WTC11 (cell line): ENCODE results near the gene PTPN7.

ENCODE experiments used
- JUN ChIP-seq: sonication (generic); formaldehyde crosslinking; IDR thresholded peaks from 2 replicates; pipeline ENCODE4 v1.8.0; 2023; ENCODE audit warnings: mild to moderate bottlenecking, missing genetic modification reagents
- NFE2L1 ChIP-seq: sonication (generic); formaldehyde crosslinking; IDR thresholded peaks from 2 replicates; pipeline ENCODE4 v1.8.1; 2023; ENCODE audit warnings: missing genetic modification reagents
- NR2C2 ChIP-seq: sonication (generic); formaldehyde crosslinking; IDR thresholded peaks from 2 replicates; pipeline ENCODE4 v1.8.0; 2022; ENCODE audit warnings: mild to moderate bottlenecking, missing genetic modification reagents
- RELA ChIP-seq: sonication (generic); formaldehyde crosslinking; IDR thresholded peaks from 2 replicates; pipeline ENCODE4 v1.8.1; 2022; ENCODE audit warnings: missing genetic modification reagents, mild to moderate bottlenecking, borderline replicate concordance
- TF ChIP-seq, protein P1 (sequence below): fragments of 200-600 bp; IDR thresholded peaks from 2 replicates; pipeline ENCODE4 v1.8.0; 2022; ENCODE audit warnings: antibody characterized with exemption
- TF ChIP-seq, protein P2 (sequence below): sonication (generic); formaldehyde crosslinking; IDR thresholded peaks from 2 replicates; pipeline ENCODE4 v1.8.1; 2023; ENCODE audit warnings: mild to moderate bottlenecking, missing genetic modification reagents

GRCh38 chr1:202201971-202202370 lies 41.6 kb upstream of the PTPN7 start:
- no peak for TF ChIP-seq JUN (CRISPR knock-in tag)
- TF ChIP-seq, protein P1, sequence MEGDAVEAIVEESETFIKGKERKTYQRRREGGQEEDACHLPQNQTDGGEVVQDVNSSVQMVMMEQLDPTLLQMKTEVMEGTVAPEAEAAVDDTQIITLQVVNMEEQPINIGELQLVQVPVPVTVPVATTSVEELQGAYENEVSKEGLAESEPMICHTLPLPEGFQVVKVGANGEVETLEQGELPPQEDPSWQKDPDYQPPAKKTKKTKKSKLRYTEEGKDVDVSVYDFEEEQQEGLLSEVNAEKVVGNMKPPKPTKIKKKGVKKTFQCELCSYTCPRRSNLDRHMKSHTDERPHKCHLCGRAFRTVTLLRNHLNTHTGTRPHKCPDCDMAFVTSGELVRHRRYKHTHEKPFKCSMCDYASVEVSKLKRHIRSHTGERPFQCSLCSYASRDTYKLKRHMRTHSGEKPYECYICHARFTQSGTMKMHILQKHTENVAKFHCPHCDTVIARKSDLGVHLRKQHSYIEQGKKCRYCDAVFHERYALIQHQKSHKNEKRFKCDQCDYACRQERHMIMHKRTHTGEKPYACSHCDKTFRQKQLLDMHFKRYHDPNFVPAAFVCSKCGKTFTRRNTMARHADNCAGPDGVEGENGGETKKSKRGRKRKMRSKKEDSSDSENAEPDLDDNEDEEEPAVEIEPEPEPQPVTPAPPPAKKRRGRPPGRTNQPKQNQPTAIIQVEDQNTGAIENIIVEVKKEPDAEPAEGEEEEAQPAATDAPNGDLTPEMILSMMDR = no peak
- TF ChIP-seq, protein P2, sequence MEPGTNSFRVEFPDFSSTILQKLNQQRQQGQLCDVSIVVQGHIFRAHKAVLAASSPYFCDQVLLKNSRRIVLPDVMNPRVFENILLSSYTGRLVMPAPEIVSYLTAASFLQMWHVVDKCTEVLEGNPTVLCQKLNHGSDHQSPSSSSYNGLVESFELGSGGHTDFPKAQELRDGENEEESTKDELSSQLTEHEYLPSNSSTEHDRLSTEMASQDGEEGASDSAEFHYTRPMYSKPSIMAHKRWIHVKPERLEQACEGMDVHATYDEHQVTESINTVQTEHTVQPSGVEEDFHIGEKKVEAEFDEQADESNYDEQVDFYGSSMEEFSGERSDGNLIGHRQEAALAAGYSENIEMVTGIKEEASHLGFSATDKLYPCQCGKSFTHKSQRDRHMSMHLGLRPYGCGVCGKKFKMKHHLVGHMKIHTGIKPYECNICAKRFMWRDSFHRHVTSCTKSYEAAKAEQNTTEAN = no peak
- no peak for TF ChIP-seq NFE2L1 (CRISPR knock-in tag)
- TF ChIP-seq RELA (CRISPR knock-in tag) = no peak
- no peak for TF ChIP-seq NR2C2 (CRISPR knock-in tag)
